K562 (cell line): ENCODE data around the gene ZSCAN12. TPM values are rescaled to one million over a fixed set of nuclear protein-coding genes. Genes with fewer than 3 reads are reported as not detected.
A peak's percentile ranks its signal among the peaks of the same experiment; 100 is the strongest.

ENCODE experiments used
- ARID1B ChIP-seq: fragments of 450-650 bp; IDR thresholded peaks from 2 replicates; pipeline ENCODE4 v1.6.1; 2016; ENCODE audit warnings: antibody characterized with exemption, mild to moderate bottlenecking, inconsistent platforms
- CBX3 ChIP-seq, 2 experiments: IDR thresholded peaks; 1 replicate in 1 of 2; 2 replicates in 1 of 2; pipeline ENCODE4 v1.6.1; 2012; ENCODE audit warnings: inconsistent platforms in 2 of 2, low read length in 2 of 2, borderline replicate concordance in 1 of 2, control low read depth in 1 of 2
- DDX20 ChIP-seq: fragments of 450-650 bp; IDR thresholded peaks from 2 replicates; pipeline ENCODE4 v1.6.1; 2016; ENCODE audit warnings: missing genetic modification characterization, low read depth, mild to moderate bottlenecking, missing compliant biosample characterization, moderate library complexity
- EP300 ChIP-seq: IDR thresholded peaks from 2 replicates; pipeline ENCODE4 v1.6.1; 2012; ENCODE audit warnings: low read length, improper control_type of control experiment
- FOXK2 ChIP-seq, 2 experiments: fragments of 450-650 bp; IDR thresholded peaks in 1 of 2; conservative IDR thresholded peaks in 1 of 2; 2 replicates each; pipeline ENCODE4 v1.6.1; 2016; ENCODE audit warnings: low read depth in 2 of 2, mild to moderate bottlenecking in 1 of 2
- HNRNPH1 ChIP-seq: fragments of 200-400 bp; formaldehyde crosslinking; optimal IDR thresholded peaks from 2 replicates; pipeline ENCODE3; 2017; ENCODE audit warnings: low read depth, mild to moderate bottlenecking, low read length, moderate library complexity
- NR4A1 ChIP-seq, 2 experiments: fragments of 250-450 bp in 1 of 2; fragments of 450-650 bp in 1 of 2; sonication (Bioruptor Pico) in 1 of 2; IDR thresholded peaks; 2 replicates each; pipeline versions ENCODE4 v1.4.0 to v1.6.1; 2016 to 2020; ENCODE audit warnings: mild to moderate bottlenecking in 2 of 2, missing compliant biosample characterization in 1 of 2, missing genetic modification characterization in 1 of 2, moderate library complexity in 1 of 2
- PHF20 ChIP-seq: fragments of 450-650 bp; IDR thresholded peaks from 2 replicates; pipeline ENCODE4 v1.6.1; 2018; ENCODE audit not compliant: partially characterized antibody
- PML ChIP-seq: IDR thresholded peaks from 2 replicates; pipeline ENCODE4 v1.6.1; 2012; ENCODE audit warnings: low read length, inconsistent platforms
- PTTG1 ChIP-seq: fragments of 450-650 bp; IDR thresholded peaks from 2 replicates; pipeline ENCODE4 v1.6.1; 2016; ENCODE audit warnings: low read depth, mild to moderate bottlenecking, missing genetic modification characterization, missing compliant biosample characterization
- RFX7 ChIP-seq: fragments of 250-450 bp; sonication (Bioruptor Pico); IDR thresholded peaks from 2 replicates; pipeline ENCODE4 v1.5.1; 2021; ENCODE audit warnings: mild to moderate bottlenecking
- TRIM24 ChIP-seq, 2 experiments: fragments of 450-650 bp; IDR thresholded peaks; 2 replicates each; pipeline ENCODE4 v1.6.1; 2016
- ZNF140 ChIP-seq: fragments of 250-450 bp; sonication (Bioruptor Pico); IDR thresholded peaks from 2 replicates; pipeline ENCODE4 v1.8.0; 2021; ENCODE audit warnings: moderate library complexity, mild to moderate bottlenecking, inconsistent platforms
- ZNF143 ChIP-seq: sonication (generic); formaldehyde crosslinking; IDR thresholded peaks from 2 replicates; pipeline ENCODE4 v1.9.0; 2022; ENCODE audit warnings: mild to moderate bottlenecking, missing genetic modification reagents
- ZNF174 ChIP-seq: fragments of 250-450 bp; sonication (Bioruptor Pico); IDR thresholded peaks from 2 replicates; pipeline ENCODE4 v1.4.0; 2020; ENCODE audit warnings: mild to moderate bottlenecking
- ZNF212 ChIP-seq: fragments of 450-650 bp; formaldehyde crosslinking; IDR thresholded peaks from 2 replicates; pipeline ENCODE4 v1.4.0; 2020; ENCODE audit warnings: mild to moderate bottlenecking
- ZNF239 ChIP-seq: fragments of 250-450 bp; sonication (Bioruptor Pico); IDR thresholded peaks from 2 replicates; pipeline ENCODE4 v1.4.0; 2020; ENCODE audit warnings: mild to moderate bottlenecking
- ZNF3 ChIP-seq: fragments of 250-450 bp; sonication (Bioruptor Pico); IDR thresholded peaks from 2 replicates; pipeline ENCODE4 v1.5.0; 2021; ENCODE audit warnings: mild to moderate bottlenecking, moderate library complexity
- ZNF311 ChIP-seq: fragments of 250-450 bp; sonication (Bioruptor Pico); IDR thresholded peaks from 2 replicates; pipeline ENCODE4 v1.4.0; 2020; ENCODE audit warnings: mild to moderate bottlenecking, moderate library complexity
- ZNF696 ChIP-seq: fragments of 250-450 bp; sonication (Bioruptor Pico); conservative IDR thresholded peaks from 2 replicates; pipeline ENCODE4 v1.4.0; 2020; ENCODE audit warnings: mild to moderate bottlenecking, moderate library complexity
- ZNF699 ChIP-seq: fragments of 250-450 bp; sonication (Bioruptor Pico); IDR thresholded peaks from 2 replicates; pipeline ENCODE4 v1.8.0; 2021; ENCODE audit warnings: mild to moderate bottlenecking, moderate library complexity; ENCODE audit not compliant: insufficient replicate concordance
- ZNF766 ChIP-seq: fragments of 200-800 bp; sonication (Bioruptor generic); conservative IDR thresholded peaks from 2 replicates; pipeline ENCODE4 v1.6.1; 2016; ENCODE audit warnings: missing genetic modification characterization, missing compliant biosample characterization
- ZNF780A ChIP-seq: fragments of 250-450 bp; sonication (Bioruptor Pico); IDR thresholded peaks from 2 replicates; pipeline ENCODE4 v1.5.0; 2021; ENCODE audit warnings: mild to moderate bottlenecking
- ZNF785 ChIP-seq: fragments of 250-450 bp; sonication (Bioruptor Pico); IDR thresholded peaks from 2 replicates; pipeline ENCODE4 v1.4.0; 2020; ENCODE audit warnings: mild to moderate bottlenecking
- polyA plus RNA-seq, 8 experiments: library from polyadenylated mRNA; depleted of rRNA in 4 of 8; stranded (reverse) in 5 of 8; unstranded in 3 of 8; fragments of >200 nt; fragmentation: Nextera tagmentation in 2 of 8; fragmentation: Illumina TruSeq in 1 of 8; extraction: Ambion mirVana in 2 of 8; extraction: Trizol in 1 of 8; gene quantifications; 2 replicates each; pipeline versions ENCODE4 v1.2.1 to v1.2.3, GENCODE V29; 2011 to 2014; ENCODE audit warnings: inconsistent platforms in 1 of 8, missing spikeins in 1 of 8
- total RNA-seq, 7 experiments: library from RNA; depleted of rRNA in 6 of 7; stranded (reverse); fragments of >200 nt in 6 of 7; fragmentation: Illumina TruSeq in 2 of 7; extraction: Trizol in 2 of 7; gene quantifications; 2 replicates each; pipeline versions ENCODE4 v1.2.1 to v1.2.3, GENCODE V29; 2011 to 2021; ENCODE audit warnings: low replicate concordance in 1 of 7
- TF ChIP-seq, protein P1 (sequence below): fragments of 250-450 bp; sonication (Bioruptor Pico); IDR thresholded peaks from 2 replicates; pipeline ENCODE4 v1.5.0; 2022; ENCODE audit warnings: mild to moderate bottlenecking
- TF ChIP-seq, protein P2 (sequence below): sonication (generic); formaldehyde crosslinking; IDR thresholded peaks from 2 replicates; pipeline ENCODE4 v1.9.0; 2022; ENCODE audit warnings: mild to moderate bottlenecking, missing genetic modification reagents
- TF ChIP-seq, protein P3 (sequence below): IDR thresholded peaks from 3 replicates; pipeline ENCODE4 v1.6.1; 2011; ENCODE audit warnings: borderline replicate concordance, mild to moderate bottlenecking; ENCODE audit not compliant: insufficient read length, insufficient read depth

Gene ZSCAN12
- total and polyA plus RNA-seq, 9 of the 15 experiments (the other 6 are each of a cell fraction or from before 2014, with no cell fraction given): 2.5 to 19.6 (median 12.5) TPM

DNA sequence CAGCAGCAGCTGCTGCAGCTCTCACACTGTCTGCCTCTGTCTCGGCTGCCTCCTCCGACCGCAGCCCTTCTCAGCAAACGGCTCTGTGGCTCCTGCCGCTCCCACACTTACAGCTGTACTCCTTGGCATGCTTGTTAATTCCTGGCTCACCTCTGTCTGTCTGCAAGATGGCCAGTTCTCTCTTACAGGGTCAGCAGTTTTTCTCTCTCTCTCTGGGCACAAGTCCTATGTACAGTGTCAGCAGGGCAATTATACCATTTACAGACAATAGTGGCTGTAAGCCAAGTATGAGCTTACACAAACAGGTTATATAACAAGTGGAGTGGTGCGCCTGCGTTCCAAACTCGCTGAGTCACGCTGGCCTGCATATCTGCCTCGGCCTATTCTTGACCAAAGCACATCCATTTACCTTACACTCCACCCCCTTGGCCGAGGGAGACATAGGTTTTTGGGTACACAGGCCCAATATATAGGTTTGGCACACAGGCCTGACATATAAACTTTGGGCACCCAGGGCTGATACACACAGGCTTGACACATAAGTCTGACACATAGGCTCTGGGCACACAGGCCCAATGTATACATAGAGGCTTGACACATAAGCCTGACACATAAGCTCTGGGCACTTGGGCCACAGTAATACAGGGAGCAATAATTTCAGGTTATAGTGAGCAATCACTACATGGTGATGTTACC, 45.4 kb downstream of the ZSCAN12 start (continued):
- TF ChIP-seq ZNF143 (CRISPR knock-in tag) (peak; percentile 24; the same call in 1 of the 2 replicates), NR4A1 (CRISPR knock-in tag; IDR thresholded peaks at IDR 0.05) (peak; percentile 99), NR4A1 (tag; IDR thresholded peaks at IDR 0.05) (peak; percentile 100), ZNF239 (CRISPR knock-in tag) (peak; percentile 94), RFX7 (CRISPR knock-in tag) (peak; percentile 90), FOXK2 (conservative IDR thresholded peaks at IDR 0.05 in 1 of 2, IDR thresholded peaks at IDR 0.05 in 1 of 2; ENCODE audit: low read depth in 2 of 2) (peak in 1 of 2 experiments; percentile 50; a peak in 2 of 4 replicates), EP300 (peak; percentile 48; the same call in 1 of the 2 replicates), ZNF780A (peak; percentile 65; the same call in 1 of the 2 replicates), CBX3 (IDR thresholded peaks at IDR 0.05; ENCODE audit: borderline replicate concordance in 1 of 2, low read length in 2 of 2) (no peak; a peak in 1 of 3 replicates), ZNF699 (CRISPR knock-in tag) (peak; percentile 77), PTTG1 (peak; percentile 97), PHF20 (peak; percentile 65), ZNF140 (peak; percentile 86; the same call in 1 of the 2 replicates), ZNF311 (CRISPR knock-in tag) (peak; percentile 97), TRIM24 (IDR thresholded peaks at IDR 0.05) (peak; percentile 66 to 76; a peak in 3 of 4 replicates), ZNF212 (CRISPR knock-in tag) (peak; percentile 92), ARID1B (peak; percentile 74), ZNF3 (CRISPR knock-in tag) (no peak), ZNF696 (peak; percentile 77; the same call in 1 of the 2 replicates), DDX20 (tag) (peak; percentile 98), HNRNPH1 (no peak), PML (no peak), ZNF785 (CRISPR knock-in tag) (0 out of 2 replicates have a peak, but pooled peaks have one; percentile 79), ZNF174 (CRISPR knock-in tag) (peak; percentile 88), ZNF766 (CRISPR knock-in tag) (peak; percentile 100)
- TF ChIP-seq, protein P1, sequence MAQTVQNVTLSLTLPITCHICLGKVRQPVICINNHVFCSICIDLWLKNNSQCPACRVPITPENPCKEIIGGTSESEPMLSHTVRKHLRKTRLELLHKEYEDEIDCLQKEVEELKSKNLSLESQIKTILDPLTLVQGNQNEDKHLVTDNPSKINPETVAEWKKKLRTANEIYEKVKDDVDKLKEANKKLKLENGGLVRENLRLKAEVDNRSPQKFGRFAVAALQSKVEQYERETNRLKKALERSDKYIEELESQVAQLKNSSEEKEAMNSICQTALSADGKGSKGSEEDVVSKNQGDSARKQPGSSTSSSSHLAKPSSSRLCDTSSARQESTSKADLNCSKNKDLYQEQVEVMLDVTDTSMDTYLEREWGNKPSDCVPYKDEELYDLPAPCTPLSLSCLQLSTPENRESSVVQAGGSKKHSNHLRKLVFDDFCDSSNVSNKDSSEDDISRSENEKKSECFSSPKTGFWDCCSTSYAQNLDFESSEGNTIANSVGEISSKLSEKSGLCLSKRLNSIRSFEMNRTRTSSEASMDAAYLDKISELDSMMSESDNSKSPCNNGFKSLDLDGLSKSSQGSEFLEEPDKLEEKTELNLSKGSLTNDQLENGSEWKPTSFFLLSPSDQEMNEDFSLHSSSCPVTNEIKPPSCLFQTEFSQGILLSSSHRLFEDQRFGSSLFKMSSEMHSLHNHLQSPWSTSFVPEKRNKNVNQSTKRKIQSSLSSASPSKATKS: peak; percentile 97
- TF ChIP-seq, protein P2, sequence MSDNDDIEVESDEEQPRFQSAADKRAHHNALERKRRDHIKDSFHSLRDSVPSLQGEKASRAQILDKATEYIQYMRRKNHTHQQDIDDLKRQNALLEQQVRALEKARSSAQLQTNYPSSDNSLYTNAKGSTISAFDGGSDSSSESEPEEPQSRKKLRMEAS (CRISPR knock-in tag): peak; percentile 46; the same call in 1 of the 2 replicates
- TF ChIP-seq, protein P3, sequence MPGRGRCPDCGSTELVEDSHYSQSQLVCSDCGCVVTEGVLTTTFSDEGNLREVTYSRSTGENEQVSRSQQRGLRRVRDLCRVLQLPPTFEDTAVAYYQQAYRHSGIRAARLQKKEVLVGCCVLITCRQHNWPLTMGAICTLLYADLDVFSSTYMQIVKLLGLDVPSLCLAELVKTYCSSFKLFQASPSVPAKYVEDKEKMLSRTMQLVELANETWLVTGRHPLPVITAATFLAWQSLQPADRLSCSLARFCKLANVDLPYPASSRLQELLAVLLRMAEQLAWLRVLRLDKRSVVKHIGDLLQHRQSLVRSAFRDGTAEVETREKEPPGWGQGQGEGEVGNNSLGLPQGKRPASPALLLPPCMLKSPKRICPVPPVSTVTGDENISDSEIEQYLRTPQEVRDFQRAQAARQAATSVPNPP: no peak
